Upper lobe of right lung (tissue), 1 donor: ENCODE results near the gene MECP2. TPM values are rescaled to one million over a fixed set of nuclear protein-coding genes. Genes with fewer than 3 reads are reported as not detected.
"Not testable (repeated sequence)": the region's sequence is repeated elsewhere in the genome, so short reads cannot be mapped to it uniquely, and the experiment has no call there.

ENCODE experiments used
- ATAC-seq: fragments of 200-7000 bp; cut with Tn5 transposase; one replicate; pipeline ENCODE4 v1.9.1; 2020; ENCODE audit warnings: mild to moderate bottlenecking, moderate library complexity
- DNase-seq: peaks from one replicate; pipeline ENCODE4 v3.0.0-alpha.2; 2020
- H3K27ac ChIP-seq: fragments of 200-600 bp; one replicate; pipeline ENCODE4 v1.8.0; 2022
- H3K27me3 ChIP-seq: fragments of 200-600 bp; one replicate; pipeline ENCODE4 v1.8.0; 2022; ENCODE audit warnings: mild to moderate bottlenecking
- H3K36me3 ChIP-seq: fragments of 200-600 bp; one replicate; pipeline ENCODE4 v1.8.0; 2022
- H3K4me1 ChIP-seq: fragments of 200-600 bp; one replicate; pipeline ENCODE4 v1.8.0; 2022
- H3K4me3 ChIP-seq: fragments of 200-600 bp; one replicate; pipeline ENCODE4 v1.8.0; 2022; ENCODE audit warnings: mild to moderate bottlenecking
- H3K9me3 ChIP-seq: fragments of 200-600 bp; one replicate; pipeline ENCODE4 v1.8.0; 2022
- CTCF ChIP-seq: fragments of 200-600 bp; IDR thresholded peaks from one replicate; pipeline ENCODE4 v1.8.0; 2022; ENCODE audit warnings: antibody characterized with exemption
- intact Hi-C: fragments of 100-400 bp; cut with DNase I; formaldehyde crosslinking; loops from one replicate; pipeline ENCODE4 v1.11.0; 2022
- total RNA-seq: library from RNA; stranded (reverse); fragmentation: NEBNext Ultra II Directional; extraction: Animal tissue kit (Norgen Biotek cat#: 25700); gene quantifications from one replicate; pipeline ENCODE4 v1.2.1, GENCODE V29; 2021
- donor health status: DM: no; HTN: yes; CAD: no; lungs with severe emphysema.

The MECP2 gene
- total RNA-seq, 1 donor from 2014 or later, result 58.6 TPM

DNA sequence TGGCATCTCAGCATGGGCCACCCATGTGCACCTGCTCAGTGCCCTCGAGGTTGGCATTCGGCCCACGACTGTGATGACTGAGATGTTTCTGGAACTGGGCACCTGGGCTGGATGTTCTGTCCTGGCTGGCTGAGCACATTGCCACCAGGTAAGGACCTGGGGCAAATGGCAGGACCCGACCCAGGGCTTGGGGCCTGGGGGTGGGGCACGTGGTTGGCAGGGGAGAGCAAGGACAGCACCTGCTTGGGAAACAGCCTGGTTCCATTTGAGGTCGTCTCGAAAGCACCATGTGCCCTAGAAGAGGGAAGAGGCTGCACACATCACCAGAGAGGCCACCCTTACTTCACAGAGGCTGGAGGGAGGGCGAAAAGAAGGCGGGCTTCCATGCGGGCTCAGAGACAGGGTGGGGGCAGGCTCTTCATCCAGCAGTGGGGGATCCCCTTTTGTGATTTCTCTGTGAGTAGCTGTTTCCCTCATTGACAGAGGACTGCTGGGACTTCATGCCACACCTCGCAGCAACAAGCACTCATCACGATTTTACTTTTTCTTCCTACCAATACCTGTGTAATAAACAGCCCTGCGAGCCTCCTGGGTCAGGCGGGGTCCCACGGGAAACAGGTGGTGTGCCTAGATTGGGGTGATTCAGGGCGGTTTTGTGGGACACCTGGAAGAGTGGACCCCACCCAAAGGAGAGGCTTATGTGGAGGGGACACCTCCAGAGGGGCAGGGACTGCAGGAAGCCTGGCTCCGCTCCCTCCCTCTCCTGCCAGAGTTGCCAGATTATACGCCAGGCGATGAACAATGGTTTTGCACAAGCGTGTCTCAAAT is 113.0 kb downstream of the MECP2 start:
- peak overlapping the region; percentile 71 for H3K27ac ChIP-seq
- H3K27me3 ChIP-seq, result no peaks in the 10 kb centered on the region
- no peaks in the 10 kb centered on the region for H3K36me3 ChIP-seq
- no peak overlapping the region for H3K4me3 ChIP-seq
- no peak for TF ChIP-seq CTCF
- ATAC-seq (no peak), DNase-seq (no peak)
- intact Hi-C loops, result no loop called here
- H3K9me3 ChIP-seq, result no peaks in the 10 kb centered on the region
- H3K4me1 ChIP-seq, result peaks cover 6% of the 10 kb centered on the region

DNA sequence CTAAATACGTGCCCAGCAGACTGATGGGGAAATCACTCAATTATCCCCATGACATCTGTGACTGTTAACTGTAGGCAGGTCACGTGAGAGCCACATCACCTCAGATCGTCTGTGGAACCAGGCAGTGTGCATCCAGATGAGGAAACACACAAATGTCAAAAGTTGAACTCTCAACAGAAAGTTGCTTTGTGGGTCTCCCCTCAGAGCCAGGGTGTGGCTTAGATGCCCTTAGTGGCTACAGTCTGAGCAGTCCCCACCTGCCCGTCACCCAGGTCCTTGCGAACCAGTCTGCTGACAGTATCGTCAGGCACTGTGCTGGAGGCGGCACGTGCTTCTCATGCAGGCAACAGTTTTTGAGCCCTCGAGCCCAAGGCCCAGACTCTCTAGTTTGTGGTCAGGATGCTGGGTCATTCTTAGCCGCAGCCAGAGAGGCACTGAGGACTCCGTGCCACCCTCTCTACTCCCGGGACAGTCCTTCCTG is 114.2 kb downstream of the MECP2 start:
- Histone ChIP-seq H3K27me3 (no peaks in the 10 kb centered on the region), H3K4me1 (peaks cover 6% of the 10 kb centered on the region), H3K27ac (no peak overlapping the region), H3K36me3 (no peaks in the 10 kb centered on the region), H3K9me3 (no peaks in the 10 kb centered on the region), H3K4me3 (no peak overlapping the region)
- ATAC-seq (no peak), DNase-seq (no peak)
- intact Hi-C loops, result no loop called here
- no peak for TF ChIP-seq CTCF

GRCh38 chrX:153981771-153982533 is 115.6 kb downstream of the MECP2 start:
- no peak overlapping the region for H3K4me3 ChIP-seq
- peak; percentile 71 for DNase-seq
- H3K36me3 ChIP-seq, result no peaks in the 10 kb centered on the region
- peak overlapping the region; percentile 24 for H3K27ac ChIP-seq
- no peaks in the 10 kb centered on the region for H3K27me3 ChIP-seq
- H3K9me3 ChIP-seq, result no peaks in the 10 kb centered on the region
- intact Hi-C loops, result no loop called here
- peaks cover 6% of the 10 kb centered on the region for H3K4me1 ChIP-seq
- peak; percentile 74 for ATAC-seq
- no peak for TF ChIP-seq CTCF

DNA sequence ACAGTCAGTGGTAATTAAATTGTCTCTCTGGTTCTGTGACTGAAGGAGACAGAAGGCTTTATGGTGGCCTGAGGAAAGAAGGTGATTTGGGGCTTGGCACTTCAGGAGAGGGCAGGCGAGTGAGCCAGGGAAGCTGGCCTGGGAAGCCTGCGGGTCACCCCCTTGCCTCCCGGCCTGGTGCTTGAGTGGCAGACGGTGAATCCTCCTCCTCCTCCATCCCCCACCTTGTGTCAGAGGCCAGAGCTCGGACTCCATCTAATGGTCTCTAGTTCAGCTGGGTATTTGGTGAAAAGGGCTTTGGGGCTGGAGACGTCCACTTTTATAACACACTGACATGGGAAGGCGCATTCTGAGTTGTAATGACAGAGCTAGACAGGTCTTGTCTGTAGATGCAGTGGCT is 116.3 kb downstream of the MECP2 start:
- no peak overlapping the region for H3K27ac ChIP-seq
- no peak overlapping the region for H3K4me3 ChIP-seq
- ATAC-seq (no peak), DNase-seq (no peak)
- TF ChIP-seq CTCF, result no peak
- intact Hi-C loops, result no loop called here
- H3K9me3 ChIP-seq, result no peaks in the 10 kb centered on the region
- H3K36me3 ChIP-seq, result no peaks in the 10 kb centered on the region
- peaks cover 6% of the 10 kb centered on the region for H3K4me1 ChIP-seq
- no peaks in the 10 kb centered on the region for H3K27me3 ChIP-seq

GRCh38 chrX:153980394-153980793 is 117.1 kb downstream of the MECP2 start:
- H3K9me3 ChIP-seq, H3K27ac ChIP-seq, H3K36me3 ChIP-seq, DNase-seq, H3K4me3 ChIP-seq, H3K27me3 ChIP-seq, H3K4me1 ChIP-seq, intact Hi-C loops: not testable (repeated sequence)
- ATAC-seq, result peak; percentile 20

DNA sequence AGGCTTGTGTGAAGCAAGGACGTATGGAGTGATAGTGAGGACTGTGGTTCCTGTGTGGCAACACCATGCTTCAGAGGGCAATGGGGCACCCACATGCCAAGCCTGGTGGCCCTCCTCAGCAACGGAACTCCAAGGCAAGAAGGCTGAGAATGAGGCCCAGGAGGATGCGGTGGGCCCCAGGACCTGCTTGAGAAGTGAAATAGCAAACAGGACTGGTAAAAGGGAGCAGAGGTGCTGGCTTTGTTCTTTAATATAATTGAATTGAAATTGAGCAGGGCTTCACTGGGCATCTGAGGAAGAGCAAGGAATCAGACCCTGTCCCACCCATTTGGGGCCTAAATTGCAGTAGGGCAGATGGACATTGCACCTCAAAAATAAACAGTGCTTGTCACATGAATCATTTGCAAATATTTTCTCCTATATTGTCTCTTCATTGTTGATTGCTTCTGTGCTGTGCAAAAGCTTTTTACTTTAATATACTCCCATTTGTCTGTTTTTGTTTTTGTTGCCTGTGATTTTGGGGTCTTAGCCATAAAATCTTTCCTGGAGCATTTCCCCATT is 122.7 kb downstream of the MECP2 start:
- intact Hi-C loops, result no loop called here
- H3K27ac ChIP-seq, result no peak overlapping the region
- H3K9me3 ChIP-seq, result no peaks in the 10 kb centered on the region
- H3K4me1 ChIP-seq, result peaks cover 12% of the 10 kb centered on the region
- DNase-seq, result no peak
- no peaks in the 10 kb centered on the region for H3K36me3 ChIP-seq
- no peak overlapping the region for H3K4me3 ChIP-seq
- TF ChIP-seq CTCF, result no peak
- no peaks in the 10 kb centered on the region for H3K27me3 ChIP-seq
- ATAC-seq, result no peak
